Eye (tissue), 1 donor: ENCODE data around the gene CEP120.
A peak's percentile ranks its signal among the peaks of the same experiment; 100 is the strongest.
"Not testable (repeated sequence)": the region's sequence is repeated elsewhere in the genome, so short reads cannot be mapped to it uniquely, and the experiment has no call there.

Experiments used
- DNase-seq: peaks from one replicate; pipeline ENCODE4 v3.0.0-alpha.2; 2015

CEP120 gene

GRCh38 chr5:123423278-123424149 lies at the start of gene CEP120:
TSS of gene CEP120 (minus strand) at chr5:123423403. CDS start at chr5:123422998, 405 bp downstream.
- peak; percentile 99 for DNase-seq

GRCh38 chr5:123472150-123472924 lies 49.1 kb upstream of the CEP120 start:
- DNase-seq, result peak; percentile 75

- DNase-seq, result no peak
These were observed 48.2 kb upstream of the CEP120 start for GRCh38 chr5:123471385-123471784.

DNA sequence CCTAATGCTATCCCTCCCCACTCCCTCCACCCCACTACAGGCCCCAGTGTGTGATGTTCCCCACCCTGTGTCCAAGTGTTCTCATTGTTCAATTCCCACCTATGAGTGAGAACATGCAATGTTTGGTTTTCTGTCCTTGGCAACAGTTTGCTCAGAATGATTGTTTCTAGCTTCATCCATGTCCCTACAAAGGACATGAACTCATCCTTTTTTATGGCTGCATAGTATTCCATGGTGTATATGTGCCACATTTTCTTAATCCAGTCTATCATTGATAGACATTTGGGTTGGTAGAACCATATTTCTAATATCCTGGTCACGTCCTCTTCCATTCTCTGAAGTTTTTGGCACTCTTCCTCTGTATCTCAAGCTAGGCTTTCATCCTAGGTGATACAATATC lies 43.6 kb upstream of the CEP120 start:
- not testable (repeated sequence) for DNase-seq

DNA sequence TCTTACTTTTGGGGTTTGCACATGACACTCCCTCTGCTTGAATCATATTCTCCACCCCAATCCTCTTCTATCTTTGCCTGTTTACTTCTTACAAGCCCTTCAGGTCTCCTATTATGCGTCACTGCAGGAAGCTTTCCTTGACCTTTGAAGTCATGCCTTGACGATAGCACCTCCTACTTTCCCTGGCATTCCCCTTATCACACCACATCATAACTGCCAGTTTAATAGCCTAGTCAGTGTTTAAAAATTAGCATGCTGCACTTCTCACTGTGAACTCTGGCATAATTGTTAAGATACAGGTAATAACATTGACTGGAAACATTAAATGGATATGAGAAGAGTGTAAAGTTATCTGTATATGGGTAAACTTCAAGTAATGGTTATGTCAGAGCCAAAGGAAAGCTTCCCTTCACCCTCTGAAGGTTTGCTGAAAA lies 37.1 kb upstream of the CEP120 start:
- no peak for DNase-seq

- not testable (repeated sequence) for DNase-seq
These were observed 35.8 kb upstream of the CEP120 start for GRCh38 chr5:123458994-123459393.

DNA sequence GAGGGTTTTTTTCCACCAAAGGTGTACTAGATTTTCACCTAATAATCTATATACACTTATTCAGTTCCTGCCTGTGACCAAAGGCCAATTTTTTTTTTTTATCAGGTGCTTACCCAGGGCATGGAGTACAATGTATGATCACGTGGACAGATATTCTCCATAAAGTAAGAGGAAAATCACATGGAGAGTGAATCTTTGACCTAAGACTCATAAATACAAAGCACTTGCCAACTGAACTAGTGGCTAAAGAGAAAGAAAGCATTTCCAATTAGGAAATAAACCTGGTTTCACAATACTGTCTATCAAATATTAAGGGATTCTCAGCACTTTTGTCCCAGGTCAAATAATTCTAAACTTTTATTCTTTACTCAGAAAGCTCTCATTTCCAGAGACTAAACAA lies 33.0 kb upstream of the CEP120 start:
- DNase-seq, result no peak

GRCh38 chr5:123455640-123456039 lies 32.4 kb upstream of the CEP120 start:
- DNase-seq, result no peak

DNA sequence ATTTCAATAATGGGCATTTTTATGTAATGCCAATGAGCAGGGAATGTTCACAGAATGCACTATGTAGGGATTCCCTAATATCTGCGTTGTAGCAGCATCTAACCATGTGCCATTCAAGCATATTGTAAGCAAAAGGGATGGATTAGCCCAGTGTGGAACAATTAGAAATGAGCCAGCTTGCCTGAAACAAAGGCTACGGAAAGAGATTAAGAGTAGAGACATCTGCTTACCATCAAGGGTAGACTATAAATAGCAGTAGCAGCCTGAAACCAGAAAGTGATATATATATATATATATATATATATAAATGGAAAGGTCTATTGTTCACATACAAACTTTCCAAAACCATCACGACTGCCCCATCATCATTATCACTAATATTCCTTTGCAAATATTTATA lies 31.9 kb upstream of the CEP120 start:
- DNase-seq, result no peak

- DNase-seq, result no peak
These were observed 31.2 kb upstream of the CEP120 start for GRCh38 chr5:123454259-123454911.

GRCh38 chr5:123452401-123452800 lies 29.2 kb upstream of the CEP120 start:
- DNase-seq, result no peak

GRCh38 chr5:123451047-123451446 lies 27.8 kb upstream of the CEP120 start:
- no peak for DNase-seq

GRCh38 chr5:123450640-123451039 lies 27.4 kb upstream of the CEP120 start:
- DNase-seq, result peak; percentile 77

DNA sequence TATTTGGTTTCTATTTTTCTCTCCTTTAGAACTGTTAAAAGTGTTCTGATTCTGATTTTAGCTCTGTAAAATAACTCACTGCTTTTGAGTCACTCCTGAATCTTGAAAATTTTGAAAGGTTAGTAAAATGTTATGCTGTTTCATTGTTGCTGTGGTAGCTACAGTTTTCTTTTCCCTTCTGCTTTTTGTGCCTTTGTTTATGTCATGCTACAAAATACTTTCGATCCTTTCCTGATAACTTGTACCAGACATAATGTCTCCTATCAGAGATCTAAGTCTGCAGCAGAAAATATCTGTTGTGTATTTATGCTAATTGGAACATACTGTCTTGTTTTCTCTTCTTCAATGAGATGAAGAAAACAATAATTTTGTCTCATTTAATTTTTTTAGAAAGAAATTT lies 26.9 kb upstream of the CEP120 start:
- no peak for DNase-seq

GRCh38 chr5:123449424-123449974 lies 26.3 kb upstream of the CEP120 start:
- DNase-seq, result no peak

DNA sequence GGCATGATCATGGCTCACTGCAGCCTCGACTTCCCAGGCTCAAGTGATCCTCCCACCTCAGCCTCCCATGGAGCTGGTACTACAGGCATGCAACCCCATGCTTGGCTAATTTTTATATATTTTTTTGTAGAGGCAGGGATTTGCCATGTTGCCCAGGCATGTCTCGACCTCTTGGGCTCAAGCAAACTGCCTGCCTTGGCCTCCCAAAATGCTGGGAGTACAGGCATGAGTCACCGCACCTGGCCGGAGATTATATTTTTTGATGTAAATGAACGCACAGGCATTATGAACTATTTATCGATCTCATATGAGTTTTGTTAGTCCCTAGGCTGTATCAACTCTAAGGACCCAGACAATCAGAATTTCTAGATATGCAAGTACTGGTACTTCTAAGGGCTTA lies 25.5 kb upstream of the CEP120 start:
- no peak for DNase-seq

- no peak for DNase-seq
These were observed 24.9 kb upstream of the CEP120 start for GRCh38 chr5:123448017-123448617.

DNA sequence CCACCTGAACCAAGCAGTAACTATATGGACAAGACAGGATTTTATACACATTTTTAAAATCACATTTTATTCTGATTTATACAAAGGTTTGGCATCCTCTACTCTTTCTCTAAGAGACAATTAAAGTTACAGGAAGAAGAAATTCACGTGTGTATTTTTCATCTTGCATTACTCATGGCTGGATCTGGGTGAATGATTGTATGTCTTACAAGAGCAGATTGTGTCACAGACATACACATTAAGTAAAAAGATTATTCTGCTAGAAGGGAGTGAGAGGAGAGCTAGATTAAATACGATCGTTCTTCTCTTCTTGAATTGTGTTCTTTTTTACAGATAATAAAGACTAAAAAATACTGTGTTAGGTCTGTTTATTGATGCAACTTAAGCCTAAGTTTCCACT lies 20.8 kb upstream of the CEP120 start:
- no peak for DNase-seq

GRCh38 chr5:123441408-123441807 lies 18.2 kb upstream of the CEP120 start:
- no peak for DNase-seq

- DNase-seq, result no peak
These were observed 17.4 kb upstream of the CEP120 start for GRCh38 chr5:123440456-123441181.

- no peak for DNase-seq
These were observed 16.5 kb upstream of the CEP120 start for GRCh38 chr5:123439709-123440108.

DNA sequence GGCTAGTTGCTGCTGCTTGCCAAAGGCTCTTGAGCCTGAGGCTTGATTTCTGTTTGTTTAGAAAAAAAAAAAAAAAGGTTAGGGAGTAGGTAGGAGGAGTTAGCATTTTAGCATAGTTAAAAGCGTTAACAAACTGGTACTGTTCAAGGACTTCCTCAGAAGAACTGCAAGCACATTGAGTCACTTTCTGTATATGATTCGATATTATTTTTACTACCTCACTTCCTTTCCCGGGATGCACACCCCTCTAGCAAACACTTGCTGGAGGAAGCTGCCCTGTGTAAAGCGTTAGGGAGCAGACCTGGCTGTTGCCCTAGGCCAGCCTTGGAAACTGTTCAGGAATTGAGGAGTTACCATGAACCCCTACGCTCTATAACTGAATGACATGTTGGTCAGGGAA lies 15.7 kb upstream of the CEP120 start:
- DNase-seq, result no peak
